Stimulated activated CD4-positive, alpha-beta T cell treated with anti-CD3 and anti-CD28 coated beads, Interleukin-2, amount 100 ng/mL, for 24 hours (primary cell): ENCODE data around the gene LAMA5.

ENCODE experiments used
- DNase-seq, 2 donors: peaks; one replicate each; pipeline ENCODE4 v3.0.0-alpha.2; 2020

The LAMA5 gene

GRCh38 chr20:62359043-62359490 lies 8.0 kb downstream of the LAMA5 start:
- DNase-seq, result no peak

- no peak for DNase-seq
Measured at GRCh38 chr20:62358171-62359042, 8.7 kb downstream of the LAMA5 start.

GRCh38 chr20:62357681-62358080 lies 9.4 kb downstream of the LAMA5 start:
- no peak for DNase-seq

GRCh38 chr20:62357187-62357667 lies 9.9 kb downstream of the LAMA5 start:
- no peak for DNase-seq

- no peak for DNase-seq
Measured at GRCh38 chr20:62356589-62357186, 10.4 kb downstream of the LAMA5 start.

GRCh38 chr20:62355878-62356588 lies 11.1 kb downstream of the LAMA5 start:
- no peak for DNase-seq

GRCh38 chr20:62355516-62355877 lies 11.6 kb downstream of the LAMA5 start:
- DNase-seq, result no peak

GRCh38 chr20:62354811-62355341 lies 12.2 kb downstream of the LAMA5 start:
- DNase-seq, result no peak

- DNase-seq, result no peak
Measured at GRCh38 chr20:62354031-62354808, 12.9 kb downstream of the LAMA5 start.

- DNase-seq, result no peak
Measured at GRCh38 chr20:62353289-62354030, 13.7 kb downstream of the LAMA5 start.

GRCh38 chr20:62352402-62353288 lies 14.5 kb downstream of the LAMA5 start:
- DNase-seq, result no peak

GRCh38 chr20:62351469-62352401 lies 15.4 kb downstream of the LAMA5 start:
- DNase-seq, result no peak

- DNase-seq, result no peak
Measured at GRCh38 chr20:62350629-62351422, 16.3 kb downstream of the LAMA5 start.

- DNase-seq, result no peak
Measured at GRCh38 chr20:62350098-62350628, 16.9 kb downstream of the LAMA5 start.

- no peak for DNase-seq
Measured at GRCh38 chr20:62349556-62350097, 17.5 kb downstream of the LAMA5 start.

GRCh38 chr20:62348604-62349003 lies 18.5 kb downstream of the LAMA5 start:
- no peak for DNase-seq

- DNase-seq, result no peak
Measured at GRCh38 chr20:62347445-62347844, 19.7 kb downstream of the LAMA5 start.

- no peak for DNase-seq
Measured at GRCh38 chr20:62347151-62347404, 20.0 kb downstream of the LAMA5 start.
